Nephron progenitor cell (in vitro differentiated cells): ENCODE data around the gene SOX2.

Source experiments
- DNase-seq: peaks from one replicate; pipeline ENCODE4 v3.0.0; 2021
- H3K27ac Mint-ChIP-seq: 2 replicates; pipeline ENCODE4 v1.8.0; 2021; ENCODE audit warnings: mild to moderate bottlenecking, moderate library complexity, mixed read lengths
- H3K27me3 Mint-ChIP-seq: 2 replicates; pipeline ENCODE4 v1.8.0; 2021; ENCODE audit warnings: mild to moderate bottlenecking, low read depth, mixed read lengths; ENCODE audit not compliant: poor library complexity
- H3K36me3 Mint-ChIP-seq: 2 replicates; pipeline ENCODE4 v1.8.0; 2021; ENCODE audit warnings: low read depth, mixed read lengths
- H3K4me1 Mint-ChIP-seq: 2 replicates; pipeline ENCODE4 v1.8.0; 2021; ENCODE audit warnings: mixed read lengths
- H3K4me3 Mint-ChIP-seq: 2 replicates; pipeline ENCODE4 v1.8.0; 2021; ENCODE audit warnings: mild to moderate bottlenecking, moderate library complexity, mixed read lengths
- H3K9me3 Mint-ChIP-seq: 2 replicates; pipeline ENCODE4 v1.8.0; 2021; ENCODE audit warnings: mild to moderate bottlenecking, moderate library complexity, mixed read lengths
- CTCF ChIP-seq: fragments of 200-600 bp; sonication (generic); IDR thresholded peaks from 2 replicates; pipeline ENCODE4 v1.5.0; 2021; ENCODE audit warnings: antibody characterized with exemption

Gene SOX2

GRCh38 chr3:181709537-181710279 lies 2.0 kb upstream of the SOX2 start:
- Mint-ChIP-seq H3K27ac (no peak overlapping the region), H3K4me1 (peaks cover 57% of the 10 kb centered on the region), H3K4me3 (no peak overlapping the region), H3K9me3 (no peaks in the 10 kb centered on the region), H3K36me3 (no peaks in the 10 kb centered on the region), H3K27me3 (peaks cover 58% of the 10 kb centered on the region)
- peak; percentile 91 for DNase-seq
- peak; percentile 96 for TF ChIP-seq CTCF

- Mint-ChIP-seq H3K27ac (no peak overlapping the region), H3K27me3 (peaks cover 58% of the 10 kb centered on the region), H3K4me3 (no peak overlapping the region), H3K4me1 (peaks cover 57% of the 10 kb centered on the region), H3K9me3 (no peaks in the 10 kb centered on the region), H3K36me3 (no peaks in the 10 kb centered on the region)
- DNase-seq: peak; percentile 58
- TF ChIP-seq CTCF: no peak
These were observed 1.1 kb upstream of the SOX2 start for GRCh38 chr3:181710345-181711291.

- peak; percentile 55 for DNase-seq
- Mint-ChIP-seq H3K4me3 (no peak overlapping the region), H3K9me3 (no peaks in the 10 kb centered on the region), H3K36me3 (no peaks in the 10 kb centered on the region), H3K27ac (peak overlapping the region; percentile 82), H3K4me1 (peaks cover 53% of the 10 kb centered on the region), H3K27me3 (peaks cover 68% of the 10 kb centered on the region)
- TF ChIP-seq CTCF: no peak
These were observed 464 bp downstream of the SOX2 start for GRCh38 chr3:181712226-181712552.

GRCh38 chr3:181712553-181713279 lies 991 bp downstream of the SOX2 start:
- H3K4me1 Mint-ChIP-seq: peaks cover 53% of the 10 kb centered on the region
- H3K4me3 Mint-ChIP-seq: no peak overlapping the region
- DNase-seq: peak; percentile 59
- peak overlapping the region; percentile 82 for H3K27ac Mint-ChIP-seq
- TF ChIP-seq CTCF: no peak
- no peaks in the 10 kb centered on the region for H3K36me3 Mint-ChIP-seq
- H3K9me3 Mint-ChIP-seq: no peaks in the 10 kb centered on the region
- peaks cover 68% of the 10 kb centered on the region for H3K27me3 Mint-ChIP-seq

GRCh38 chr3:181713280-181713647 lies 1.5 kb downstream of the SOX2 start:
- Mint-ChIP-seq H3K36me3 (no peaks in the 10 kb centered on the region), H3K27me3 (peaks cover 67% of the 10 kb centered on the region), H3K9me3 (no peaks in the 10 kb centered on the region), H3K4me1 (peaks cover 48% of the 10 kb centered on the region), H3K4me3 (no peak overlapping the region), H3K27ac (peak overlapping the region; percentile 45)
- no peak for TF ChIP-seq CTCF
- DNase-seq: no peak
